Stimulated activated CD4-positive, alpha-beta T cell treated with anti-CD3 and anti-CD28 coated beads, Interleukin-12 subunit alpha, Interleukin-12 subunit beta, amount 100 ng/mL, for 24 hours (primary cell): ENCODE measurements around the gene LAPTM5.

Experiments used
- DNase-seq, 2 experiments: peaks; one replicate each; pipeline ENCODE4 v3.0.0-alpha.2; 2020; ENCODE audit warnings: low read depth in 2 of 2

Gene LAPTM5

DNA sequence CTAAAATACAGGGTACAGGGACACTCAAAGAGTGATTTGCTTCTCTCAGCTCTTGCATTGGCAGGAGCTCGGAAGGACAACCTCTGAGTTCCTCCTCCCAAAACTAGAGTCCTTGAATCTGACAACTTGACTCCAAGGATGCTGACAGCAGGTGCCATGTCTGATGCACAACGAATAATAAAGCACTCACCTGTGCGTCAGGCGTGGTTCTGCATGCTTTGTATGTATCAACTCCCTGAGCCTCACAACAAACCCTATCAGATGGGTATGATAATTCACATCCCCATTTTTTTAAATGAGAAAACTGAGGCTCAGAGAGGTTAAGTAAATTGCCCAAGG is 1.4 kb downstream of the LAPTM5 start:
- no peak for DNase-seq

DNA sequence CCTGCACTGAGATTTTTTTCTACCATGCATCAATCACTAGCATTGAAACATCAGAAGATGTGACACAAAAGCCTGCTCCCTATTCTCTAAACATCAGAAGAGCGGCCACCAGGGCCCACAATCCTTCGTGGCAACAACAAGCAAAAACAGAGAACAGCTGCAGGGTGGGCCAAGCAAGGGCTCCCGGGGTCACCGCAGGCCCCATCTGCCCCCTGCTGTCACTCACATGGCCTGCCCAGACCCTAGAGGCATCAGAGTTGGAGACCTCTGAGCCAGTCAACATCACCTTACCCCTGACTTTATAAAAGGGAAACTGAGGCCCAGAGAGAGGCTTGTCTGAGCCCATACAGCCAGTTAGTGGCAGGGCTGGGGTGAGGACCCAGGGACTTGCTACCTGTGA is 1.8 kb downstream of the LAPTM5 start:
- no peak for DNase-seq

GRCh38 chr1:30755334-30755733 is 2.2 kb downstream of the LAPTM5 start:
- no peak for DNase-seq

GRCh38 chr1:30754684-30755171 is 2.8 kb downstream of the LAPTM5 start:
- DNase-seq, result no peak

GRCh38 chr1:30753660-30754123 is 3.9 kb downstream of the LAPTM5 start:
- no peak for DNase-seq

DNA sequence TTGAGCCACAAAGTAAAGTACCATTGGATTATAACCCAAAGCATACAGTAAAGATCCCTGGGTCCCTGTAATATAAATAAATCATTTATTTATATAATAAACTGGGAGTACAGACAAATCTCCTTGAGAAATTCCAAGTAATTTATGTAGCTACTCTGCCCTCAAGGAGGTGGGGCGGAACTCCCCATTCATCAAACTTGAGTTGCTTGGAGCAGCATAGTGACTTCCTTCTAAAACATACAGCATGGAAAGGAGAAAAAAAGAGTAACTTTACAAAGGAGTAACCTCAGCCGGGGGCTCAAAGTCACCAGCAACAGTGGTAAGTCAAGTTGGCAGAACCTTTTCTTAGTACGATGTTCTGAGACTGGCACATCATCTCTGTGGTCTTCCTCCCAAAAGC is 4.5 kb downstream of the LAPTM5 start:
- no peak for DNase-seq

DNA sequence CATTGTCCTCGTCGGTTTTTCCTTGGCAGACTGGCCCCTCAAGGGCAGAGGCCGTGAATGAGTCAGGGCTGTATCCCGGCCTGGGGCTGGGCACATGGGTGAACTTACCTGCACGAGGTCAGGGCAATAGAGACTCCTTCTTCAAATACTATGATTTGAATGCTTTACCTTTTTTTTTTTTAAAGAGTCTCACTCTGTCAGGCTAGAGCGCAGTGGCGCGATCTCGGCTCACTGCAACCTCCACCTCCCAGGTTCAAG is 5.0 kb downstream of the LAPTM5 start:
- DNase-seq, result no peak

DNA sequence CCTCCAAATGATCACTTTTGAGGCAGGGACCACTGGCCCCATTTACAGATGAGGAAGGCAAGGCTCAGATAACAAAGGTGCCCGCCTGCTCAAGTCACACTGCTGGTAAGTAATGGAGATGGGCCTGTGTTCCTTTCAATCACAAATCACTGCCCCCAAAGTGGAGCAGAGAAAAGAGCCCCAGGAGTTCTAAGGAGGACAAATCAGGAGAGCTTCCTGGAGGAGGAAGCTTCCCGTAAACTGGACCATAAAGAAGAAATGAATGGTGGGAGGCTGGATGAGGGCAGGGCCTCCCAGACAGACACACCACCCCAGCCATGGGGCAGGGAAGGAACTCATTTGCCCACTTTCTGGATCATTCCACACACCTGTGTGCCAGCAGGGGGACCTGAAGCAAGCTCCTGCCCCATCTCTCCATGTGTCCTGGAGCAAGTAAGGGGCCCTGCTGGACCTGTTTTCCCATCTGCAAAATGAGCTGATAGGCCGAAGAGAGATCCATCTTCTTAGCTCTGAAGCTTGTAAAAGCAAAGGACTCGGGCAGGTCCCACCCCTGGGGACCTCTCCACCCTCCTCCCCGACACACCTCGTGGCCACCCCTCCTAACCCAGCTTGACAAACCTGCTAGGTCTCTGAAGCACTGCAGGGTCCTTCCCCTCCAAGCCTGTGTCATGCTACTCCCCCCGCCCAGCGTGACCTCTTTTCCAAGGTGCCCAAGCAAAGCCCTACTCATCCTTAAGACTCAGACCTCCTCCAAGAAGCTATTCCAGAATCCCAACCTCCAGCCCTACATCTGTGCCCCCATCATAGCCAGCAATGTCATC is 5.5 kb downstream of the LAPTM5 start:
- DNase-seq, result no peak

DNA sequence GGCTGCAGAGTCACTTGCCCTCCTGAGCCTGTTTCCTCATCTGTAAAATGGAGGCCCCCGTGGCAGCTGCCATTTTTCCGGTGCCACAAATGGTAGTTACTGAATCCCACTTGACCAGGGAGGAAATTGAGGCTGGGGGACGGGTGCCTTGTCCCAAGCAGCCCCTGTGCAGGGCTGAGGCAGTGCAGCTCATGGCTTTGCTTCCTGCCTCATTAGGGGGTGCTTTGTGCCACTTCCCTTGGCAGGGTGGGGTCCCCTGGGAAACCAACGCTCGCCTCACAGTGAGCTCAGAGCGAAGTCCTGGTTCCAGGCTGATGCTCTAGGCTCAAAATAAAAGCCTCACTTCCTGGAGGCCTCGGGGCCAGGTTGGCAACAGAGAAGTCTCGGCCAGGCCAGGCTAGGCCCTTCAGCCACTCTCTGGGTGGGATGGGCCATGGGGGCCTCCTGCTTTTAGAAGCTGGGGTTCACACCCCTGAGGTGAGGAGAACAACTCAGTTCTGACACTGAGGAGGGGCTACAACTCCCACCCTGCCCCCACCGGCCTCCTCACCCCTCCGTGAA is 6.8 kb downstream of the LAPTM5 start:
- DNase-seq, result no peak

GRCh38 chr1:30749691-30750583 is 7.6 kb downstream of the LAPTM5 start:
- no peak for DNase-seq

DNA sequence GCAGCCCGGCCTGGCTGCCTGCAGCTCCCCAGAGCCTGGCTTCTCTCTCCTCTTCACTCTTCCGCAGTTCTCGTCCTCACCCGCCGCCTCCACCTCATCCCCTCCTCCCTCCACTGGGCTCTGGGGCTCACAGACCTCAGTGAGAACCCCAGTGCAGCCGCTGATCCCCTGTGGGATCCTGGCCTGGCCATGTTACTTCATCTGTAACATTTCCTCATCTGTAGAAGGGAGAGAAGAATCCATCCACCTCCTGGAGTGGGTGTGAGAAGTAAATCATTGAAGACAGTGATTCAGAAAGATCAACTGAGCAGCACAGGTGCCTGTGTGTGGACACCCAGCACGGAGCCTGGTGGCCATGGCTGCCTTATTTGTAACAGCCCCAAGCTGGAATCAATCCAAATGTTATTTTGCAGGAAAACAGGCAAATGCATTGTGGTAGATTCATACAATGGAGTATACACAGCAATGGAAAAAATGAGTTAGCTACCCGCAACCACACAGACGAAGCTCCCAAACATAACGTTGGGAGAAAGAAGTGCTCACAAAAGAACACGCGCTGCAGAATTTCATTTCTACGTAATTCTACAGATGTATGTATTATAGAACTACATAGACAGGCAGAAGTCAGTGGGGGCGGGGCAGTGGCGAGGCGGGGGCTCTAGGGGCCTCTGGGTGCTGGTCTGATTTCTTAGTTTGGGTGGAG is 8.7 kb downstream of the LAPTM5 start:
- no peak for DNase-seq

DNA sequence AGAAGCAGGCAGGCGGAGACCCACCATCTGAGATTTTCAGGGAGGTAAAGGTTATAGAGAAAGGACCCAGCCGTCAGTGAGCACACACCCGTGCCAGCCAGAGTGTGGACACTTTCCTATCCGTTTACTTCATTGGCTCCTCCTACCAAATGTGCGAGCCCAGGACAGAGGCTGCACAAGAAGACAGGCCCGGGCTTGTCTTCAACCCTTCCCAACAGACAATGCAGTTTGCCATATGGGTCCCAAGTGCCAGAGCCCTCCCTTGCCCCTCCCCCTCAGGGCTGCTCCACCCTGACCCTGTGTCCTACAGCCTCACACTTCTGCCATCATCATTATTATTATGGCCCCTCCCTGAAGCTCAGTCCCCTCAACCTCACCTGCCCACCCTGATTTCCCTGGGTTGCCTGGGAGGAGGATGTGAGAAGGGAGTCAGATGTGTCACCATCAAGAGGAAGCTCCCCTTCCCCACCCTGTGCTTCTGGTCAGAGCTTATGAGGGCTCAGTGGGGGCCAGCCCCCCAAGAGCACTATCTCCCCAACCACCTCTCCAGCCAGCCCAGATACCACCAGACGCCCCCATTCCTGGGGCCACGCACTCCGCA is 9.4 kb downstream of the LAPTM5 start:
- DNase-seq, result no peak

GRCh38 chr1:30747033-30748008 is 10.3 kb downstream of the LAPTM5 start:
- DNase-seq, result no peak

- no peak for DNase-seq
These were observed 11.2 kb downstream of the LAPTM5 start for GRCh38 chr1:30746212-30747032.

DNA sequence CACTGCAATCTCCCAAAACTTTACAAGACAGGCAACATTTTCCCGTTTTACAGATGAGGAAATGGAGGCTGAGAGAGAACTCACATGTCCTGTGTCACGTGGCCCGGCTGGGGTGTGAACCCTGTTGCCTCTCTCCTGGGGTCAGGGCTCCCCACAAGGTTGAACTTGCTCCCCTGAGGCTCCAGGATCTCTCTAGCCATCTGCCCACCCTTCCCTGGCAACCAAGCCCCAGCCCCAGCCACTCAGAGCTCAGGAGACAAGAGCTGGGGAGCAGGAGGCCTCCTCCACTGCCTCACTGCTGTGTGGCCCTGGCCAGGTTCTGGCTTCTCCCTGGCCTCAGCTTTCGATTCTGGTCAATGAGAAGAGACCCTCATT is 11.8 kb downstream of the LAPTM5 start:
- no peak for DNase-seq

DNA sequence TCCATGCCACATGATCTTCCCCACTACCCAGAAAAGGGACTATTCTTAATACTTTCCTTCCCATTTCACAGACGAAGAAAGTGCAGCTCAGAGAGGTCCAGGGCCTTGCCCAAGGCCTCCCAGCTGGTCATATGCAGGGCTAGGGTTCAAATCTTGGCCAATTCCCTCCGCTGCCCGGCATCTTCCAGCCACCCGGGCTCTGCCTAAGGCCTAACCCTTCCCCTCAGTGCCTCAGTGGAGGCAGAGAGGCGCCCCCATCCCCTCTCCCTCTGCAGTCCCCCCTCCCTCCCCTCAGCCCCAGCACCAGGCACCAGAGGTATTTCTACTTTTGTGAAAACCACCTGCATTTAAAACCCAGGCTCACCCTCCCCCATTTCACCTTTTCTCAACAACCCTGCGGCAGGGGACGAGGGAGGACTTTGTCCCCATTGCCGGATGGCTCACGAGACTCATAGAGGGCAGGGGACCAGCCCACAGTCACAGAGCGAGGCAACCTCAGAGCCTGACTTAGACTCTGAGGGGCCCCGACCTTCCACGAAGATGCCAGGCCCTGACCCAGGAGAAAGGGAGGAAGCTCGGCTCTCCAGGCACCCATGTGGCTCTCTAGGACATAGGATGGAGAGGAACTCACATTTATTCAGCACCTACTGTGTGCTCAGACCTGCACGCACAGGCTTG is 12.3 kb downstream of the LAPTM5 start:
- no peak for DNase-seq

DNA sequence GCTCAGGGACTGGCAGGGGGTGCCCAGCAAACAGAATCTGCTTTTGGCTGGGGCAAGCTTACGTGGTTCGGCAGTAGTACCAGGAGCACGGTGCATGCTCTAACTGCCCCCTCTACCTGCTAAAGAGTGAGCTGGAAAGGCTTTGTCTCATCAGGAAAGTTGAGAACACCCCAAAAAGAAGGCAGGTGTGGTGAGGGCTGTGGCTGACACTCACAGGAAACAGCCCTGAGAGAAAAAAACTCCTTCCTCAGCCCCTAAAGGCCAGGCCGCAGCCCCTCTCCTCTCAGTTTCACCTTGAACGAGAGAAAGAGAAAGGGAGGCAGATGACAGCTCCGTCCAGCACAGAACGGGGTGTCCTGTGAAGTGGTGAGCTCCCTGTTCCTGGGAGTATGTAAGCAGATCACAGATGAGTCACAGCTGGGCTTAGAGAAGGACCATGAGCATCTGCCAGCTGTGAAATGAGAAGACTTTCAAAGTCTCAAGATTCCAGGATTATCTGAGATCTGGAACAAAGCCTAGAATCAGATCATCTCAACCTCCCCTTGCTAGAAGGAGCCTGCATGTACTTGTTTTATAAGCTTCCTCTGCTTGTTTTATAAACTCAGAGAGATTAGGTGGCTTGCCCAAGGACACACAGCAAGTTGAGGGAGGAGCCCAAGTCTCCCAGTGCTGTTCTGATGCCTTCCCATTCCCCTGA is 13.4 kb downstream of the LAPTM5 start:
- no peak for DNase-seq

DNA sequence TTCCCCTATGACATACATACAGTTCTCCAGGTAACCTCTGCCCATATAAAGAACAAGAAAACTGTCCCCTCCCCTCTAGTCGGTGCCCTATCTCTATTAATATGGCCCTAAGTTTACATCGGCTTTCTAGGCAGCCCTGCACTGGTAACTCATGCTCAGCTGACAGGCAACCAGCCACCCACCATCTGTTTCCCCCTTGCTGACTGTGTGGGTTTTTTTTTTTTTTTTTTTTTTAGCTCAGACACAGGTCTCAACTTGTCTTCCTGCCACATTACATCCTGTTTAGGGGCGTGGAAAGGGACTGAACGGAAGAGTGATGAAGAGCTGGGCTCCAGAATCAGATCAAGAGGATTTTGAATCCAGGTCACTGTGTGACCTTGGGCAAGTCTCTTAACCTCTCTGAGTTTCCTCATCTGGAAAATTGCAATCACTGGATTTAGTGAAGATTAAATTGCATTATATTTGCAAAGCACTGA is 14.0 kb downstream of the LAPTM5 start:
- DNase-seq, result no peak
